OCI-LY7 (cell line): ENCODE data around the gene SYNGR3. TPM values are rescaled to one million over a fixed set of nuclear protein-coding genes. Genes with fewer than 3 reads are reported as not detected.

Experiments used
- BruUV-seq: library from RNA; stranded (reverse); fragments of 400-500 nt; replicated peaks from 2 replicates; lab custom pipeline; 2021; lab: Mats Ljungman, UMichigan
- CTCF ChIA-PET: fragments of 300-600 bp; sonication (Branson Sonifier 250); formaldehyde crosslinking; loops from one replicate; lab custom pipeline; 2022; ENCODE audit warnings: antibody characterized with exemption; ENCODE audit not compliant: unreplicated experiment; lab: Charles Lee
- POLR2A ChIA-PET: fragments of 300-600 bp; sonication (Branson Sonifier 250); formaldehyde crosslinking; loops from one replicate; lab custom pipeline; 2022; ENCODE audit warnings: antibody characterized with exemption; lab: Charles Lee
- DNase-seq: peaks from one replicate; pipeline ENCODE4 v3.0.0-alpha.2; 2015; ENCODE audit warnings: low spot score
- H2AFZ ChIP-seq: fragments of 200-600 bp; sonication (generic), shearing (Covaris generic); 2 replicates; pipeline ENCODE4 v1.6.1; 2014; ENCODE audit warnings: mild to moderate bottlenecking, antibody characterized with exemption, low read length, moderate library complexity
- H3K27ac ChIP-seq: fragments of 200-600 bp; sonication (generic); 2 replicates; pipeline ENCODE4 v1.5.1; 2014; ENCODE audit warnings: mixed run types, low read depth, mild to moderate bottlenecking, moderate library complexity, low read length, inconsistent platforms; ENCODE audit not compliant: poor library complexity, severe bottlenecking
- H3K36me3 ChIP-seq: fragments of 200-600 bp; sonication (generic); 2 replicates; pipeline ENCODE4 v1.6.1; 2014; ENCODE audit warnings: mild to moderate bottlenecking, antibody characterized with exemption, low read length, moderate library complexity, mixed read lengths; ENCODE audit not compliant: insufficient read depth
- H3K4me1 ChIP-seq: fragments of 200-600 bp; sonication (generic); 2 replicates; pipeline ENCODE4 v1.5.1; 2014; ENCODE audit warnings: mild to moderate bottlenecking, low read length; ENCODE audit not compliant: insufficient read depth, poor library complexity, severe bottlenecking
- H3K4me2 ChIP-seq: fragments of 200-600 bp; sonication (generic); 2 replicates; pipeline ENCODE4 v1.6.1; 2014; ENCODE audit warnings: mild to moderate bottlenecking, low read length
- H3K4me3 ChIP-seq: fragments of 200-600 bp; sonication (generic); 2 replicates; pipeline ENCODE4 v1.5.1; 2014; ENCODE audit warnings: mild to moderate bottlenecking, low read depth, low read length; ENCODE audit not compliant: poor library complexity, severe bottlenecking
- H3K79me2 ChIP-seq: fragments of 200-600 bp; sonication (generic); 2 replicates; pipeline ENCODE4 v1.6.1; 2016; ENCODE audit warnings: low read depth, mild to moderate bottlenecking, low read length, moderate library complexity, mixed read lengths; ENCODE audit not compliant: insufficient read depth
- H3K9me2 ChIP-seq: fragments of 200-600 bp; sonication (generic); 2 replicates; pipeline ENCODE4 v1.6.1; 2016; ENCODE audit warnings: mild to moderate bottlenecking, low read length, mixed read lengths; ENCODE audit not compliant: insufficient read depth
- H3K9me3 ChIP-seq: fragments of 200-600 bp; sonication (generic); 2 replicates; pipeline ENCODE4 v1.6.1; 2014; ENCODE audit warnings: mild to moderate bottlenecking, mixed run types, low read length, mixed read lengths
- H4K20me1 ChIP-seq: fragments of 200-600 bp; sonication (generic); 2 replicates; pipeline ENCODE4 v1.6.1; 2014; ENCODE audit warnings: mild to moderate bottlenecking, antibody characterized with exemption, low read length, moderate library complexity, mixed read lengths; ENCODE audit not compliant: insufficient read depth
- CTCF ChIP-seq: fragments of 200-600 bp; sonication (generic); conservative IDR thresholded peaks from 2 replicates; pipeline ENCODE4 v1.5.1; 2014; ENCODE audit warnings: mild to moderate bottlenecking, antibody characterized with exemption, low read length, moderate library complexity, mixed read lengths
- EZH2phosphoT487 ChIP-seq: fragments of 200-600 bp; sonication (generic); IDR thresholded peaks from 2 replicates; pipeline ENCODE4 v1.6.1; 2018; ENCODE audit warnings: low read depth, borderline replicate concordance, mild to moderate bottlenecking, mixed run types, antibody characterized with exemption, low read length, moderate library complexity, mixed read lengths
- intact Hi-C: fragments of 100-400 bp; cut with micrococcal nuclease; formaldehyde crosslinking; loops from one replicate; pipeline ENCODE4 v1.10.0; 2022; ENCODE audit not compliant: unreplicated experiment
- total RNA-seq, 2 experiments: library from RNA; depleted of rRNA in 1 of 2; stranded (reverse); fragments of >200 nt in 1 of 2; shearing (Covaris generic) in 1 of 2; gene quantifications; 2 replicates each; pipeline ENCODE4 v1.2.3, GENCODE V29; 2014 to 2022

Gene SYNGR3
- total RNA-seq, 2 experiments from 2014 or later, result 10.3 to 11.1 TPM

- BruUV-seq, result no TSS peak
- Histone ChIP-seq H3K79me2 (no peaks in the 10 kb centered on the region), H3K9me3 (no peaks in the 10 kb centered on the region), H4K20me1 (no peaks in the 10 kb centered on the region), H3K4me3 (no peak overlapping the region), H3K4me2 (no peak overlapping the region), H3K27ac (no peak overlapping the region), H3K4me1 (no peaks in the 10 kb centered on the region), H2AFZ (no peak overlapping the region), H3K9me2 (no peaks in the 10 kb centered on the region), H3K36me3 (no peaks in the 10 kb centered on the region)
- POLR2A ChIA-PET, result no interaction called here
- no peak for DNase-seq
- CTCF ChIA-PET, result no interaction called here
- intact Hi-C loops, result no loop called here
- TF ChIP-seq CTCF (no peak), EZH2phosphoT487 (no peak)
Observed at GRCh38 chr16:2031081-2031577, 41.4 kb downstream of the SYNGR3 start.

GRCh38 chr16:2032285-2033056 is 42.7 kb downstream of the SYNGR3 start:
- H3K27ac ChIP-seq, result no peak overlapping the region
- H2AFZ ChIP-seq, result no peak overlapping the region
- H4K20me1 ChIP-seq, result no peaks in the 10 kb centered on the region
- H3K9me3 ChIP-seq, result no peaks in the 10 kb centered on the region
- no peaks in the 10 kb centered on the region for H3K9me2 ChIP-seq
- no peaks in the 10 kb centered on the region for H3K4me1 ChIP-seq
- ChIA-PET POLR2A (interaction anchor here (1.0 kb wide), 1 partner anchor 10 kb away, joined by 3 read pairs; no protein-coding TSS in a partner anchor), CTCF (interaction anchor here (0.6 kb wide), 1 partner anchor 230 kb away, joined by 5 read pairs; no protein-coding TSS in a partner anchor)
- H3K4me2 ChIP-seq, result no peak overlapping the region
- no peak for TF ChIP-seq EZH2phosphoT487
- TF ChIP-seq CTCF, result no peak
- DNase-seq, result no peak
- intact Hi-C loops, result no loop called here
- no TSS peak for BruUV-seq
- H3K4me3 ChIP-seq, result no peak overlapping the region
- H3K36me3 ChIP-seq, result no peaks in the 10 kb centered on the region
- H3K79me2 ChIP-seq, result no peaks in the 10 kb centered on the region
